ENCODE results near the gene KRIT1.

- no peak for TF ChIP-seq CTCF (IDR thresholded peaks at IDR 0.05)
- TF ChIP-seq POLR2AphosphoS5 (IDR thresholded peaks at IDR 0.05; ENCODE audit: insufficient read depth in 1 of 2, low read depth in 1 of 2): no peak
Measured at GRCh38 chr7:92156990-92157389, 88.7 kb downstream of the KRIT1 start.
